Activated CD4-positive, alpha-beta memory T cell treated with anti-CD3 and anti-CD28 coated beads for 36 hours (primary cell): ENCODE data around the gene KDM4C. TPM values are rescaled to one million over a fixed set of nuclear protein-coding genes. Genes with fewer than 3 reads are reported as not detected.
"Not testable (repeated sequence)": the region's sequence is repeated elsewhere in the genome, so short reads cannot be mapped to it uniquely, and the experiment has no call there.

Source experiments
- CTCF ChIA-PET: fragments of 350-600 bp; sonication (Branson Sonifier 250); formaldehyde crosslinking; loops from one replicate; lab custom pipeline; 2021; ENCODE audit warnings: antibody characterized with exemption, inconsistent platforms; lab: Charles Lee
- POLR2A ChIA-PET: fragments of 350-600 bp; sonication (Branson Sonifier 250); formaldehyde crosslinking; loops from one replicate; lab custom pipeline; 2021; ENCODE audit warnings: antibody characterized with exemption; lab: Charles Lee
- DNase-seq: peaks from one replicate; pipeline ENCODE4 v3.0.0-alpha.2; 2020
- H3K27ac Mint-ChIP-seq: one replicate; pipeline ENCODE4 v1.8.0; 2021; ENCODE audit warnings: mixed read lengths
- H3K27me3 Mint-ChIP-seq: one replicate; pipeline ENCODE4 v1.8.0; 2021; ENCODE audit warnings: mixed read lengths
- H3K36me3 Mint-ChIP-seq: one replicate; pipeline ENCODE4 v1.8.0; 2021; ENCODE audit warnings: mixed read lengths
- H3K4me1 Mint-ChIP-seq: one replicate; pipeline ENCODE4 v1.8.0; 2021; ENCODE audit warnings: low read depth, mixed read lengths
- H3K4me3 Mint-ChIP-seq: one replicate; pipeline ENCODE4 v1.8.0; 2021; ENCODE audit warnings: mild to moderate bottlenecking, mixed read lengths
- H3K9me3 Mint-ChIP-seq: one replicate; pipeline ENCODE4 v1.8.0; 2021; ENCODE audit warnings: mixed read lengths
- intact Hi-C: fragments of 100-400 bp; cut with micrococcal nuclease; formaldehyde crosslinking; loops from one replicate; pipeline ENCODE4 v1.15.1; 2023
- total RNA-seq, 2 experiments: library from RNA; stranded (reverse); gene quantifications; one replicate each; pipeline ENCODE4 v1.2.3, GENCODE V29; 2021

The KDM4C gene
- total RNA-seq, 2 experiments from 2014 or later = 26.2 to 28.8 TPM

DNA sequence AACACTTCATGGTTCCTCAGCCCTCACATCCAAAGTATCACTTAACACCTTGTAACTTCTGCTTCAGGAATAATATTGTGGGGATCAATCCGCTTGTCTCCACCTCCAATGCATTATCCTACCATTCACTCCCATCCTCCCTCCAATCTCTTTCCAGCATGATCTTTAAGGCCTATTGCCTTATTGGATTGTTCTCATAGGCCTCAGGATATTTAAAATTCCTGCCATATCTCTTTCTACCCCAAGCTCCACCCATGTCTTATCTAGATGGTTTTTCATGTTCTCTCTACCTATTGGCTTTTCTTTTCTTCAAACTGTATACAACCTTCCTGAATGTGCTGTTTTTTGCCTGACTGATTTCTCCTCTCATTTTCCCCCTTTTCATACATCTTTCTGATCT is 7.2 kb downstream of the KDM4C start:
- CTCF ChIA-PET = interaction anchor here (0.8 kb wide), 1 partner anchor 97 kb away, joined by 3 read pairs; no protein-coding TSS in a partner anchor
- Mint-ChIP-seq H3K27ac (no peak overlapping the region), H3K4me3 (no peak overlapping the region), H3K27me3 (no peaks in the 10 kb centered on the region), H3K36me3 (peaks cover 5% of the 10 kb centered on the region), H3K4me1 (peaks cover 68% of the 10 kb centered on the region), H3K9me3 (peaks cover 6% of the 10 kb centered on the region)
- POLR2A ChIA-PET = no interaction called here
- intact Hi-C loops = no loop called here
- no peak for DNase-seq

DNA sequence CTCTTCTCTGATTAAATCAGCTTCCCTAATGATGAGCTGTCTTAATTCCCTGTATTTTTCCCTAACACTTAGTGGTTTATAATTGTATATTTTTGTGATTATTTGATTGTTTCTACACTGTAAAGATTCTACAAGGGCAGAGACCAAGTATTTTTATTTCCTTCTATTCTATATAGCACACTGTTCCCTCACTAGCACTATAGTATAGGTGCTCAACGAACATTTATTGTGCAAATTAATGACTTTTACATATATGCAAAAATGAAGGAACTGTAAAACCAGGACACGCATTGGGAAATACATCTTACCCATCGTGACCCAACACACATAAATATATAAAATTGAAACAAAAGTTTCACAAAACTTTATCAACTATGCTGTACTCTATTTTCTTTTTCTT is 7.6 kb downstream of the KDM4C start:
- H3K4me3 Mint-ChIP-seq = no peak overlapping the region

DNA sequence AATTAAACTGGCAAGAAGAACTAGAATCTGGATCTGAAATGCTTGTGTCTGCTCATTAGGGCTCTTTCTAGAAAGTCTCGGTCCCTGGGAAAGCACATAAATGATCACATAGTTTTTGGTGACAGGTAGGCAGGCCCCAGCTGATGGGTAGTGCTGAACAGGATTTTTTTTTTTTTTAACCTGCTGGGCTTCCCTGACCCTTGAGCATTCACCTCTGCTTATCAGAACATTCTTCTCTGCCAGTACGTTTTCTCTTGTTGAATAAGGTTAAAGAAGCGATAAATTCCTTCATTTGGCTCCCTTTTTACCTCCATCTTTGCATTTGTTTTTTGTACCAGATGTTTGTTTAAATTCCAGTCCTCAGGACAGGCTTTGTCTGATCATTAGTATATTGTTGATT is 8.8 kb downstream of the KDM4C start:
- Mint-ChIP-seq H3K4me3 (no peak overlapping the region), H3K27me3 (no peaks in the 10 kb centered on the region), H3K9me3 (peaks cover 6% of the 10 kb centered on the region), H3K36me3 (peaks cover 5% of the 10 kb centered on the region), H3K4me1 (peaks cover 64% of the 10 kb centered on the region), H3K27ac (no peak overlapping the region)
- POLR2A ChIA-PET = no interaction called here
- intact Hi-C loops = no loop called here
- no peak for DNase-seq
- CTCF ChIA-PET = no interaction called here

More for the DNA sequence above, 7.6 kb downstream of the KDM4C start:
- Mint-ChIP-seq H3K27ac (no peak overlapping the region), H3K4me1 (peaks cover 69% of the 10 kb centered on the region), H3K27me3 (no peaks in the 10 kb centered on the region), H3K9me3 (peaks cover 6% of the 10 kb centered on the region), H3K36me3 (peaks cover 5% of the 10 kb centered on the region)
- POLR2A ChIA-PET = no interaction called here
- DNase-seq = no peak
- CTCF ChIA-PET = interaction anchor here (0.8 kb wide), 1 partner anchor 98 kb away, joined by 3 read pairs; no protein-coding TSS in a partner anchor
- intact Hi-C loops = no loop called here

DNA sequence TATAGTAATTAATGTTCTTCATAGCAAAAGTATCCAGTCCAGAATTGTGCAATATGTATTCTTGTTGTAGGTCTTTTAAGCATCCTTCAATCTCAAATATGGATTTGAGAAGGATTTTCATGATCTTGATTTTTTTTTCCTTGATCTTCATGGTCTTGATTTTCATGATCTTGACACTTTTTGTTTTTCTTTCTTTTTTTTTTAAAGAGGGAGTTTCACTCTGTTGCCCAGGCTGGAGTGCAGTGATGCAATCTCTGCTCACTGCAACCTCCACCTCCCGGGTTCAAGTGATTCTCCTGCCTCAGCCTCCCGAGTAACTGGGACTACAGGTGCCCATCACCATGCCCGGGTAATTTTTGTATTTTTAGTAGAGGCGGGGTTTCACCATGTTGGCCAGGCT is 10.8 kb downstream of the KDM4C start:
- H3K27ac Mint-ChIP-seq = not testable (repeated sequence)

DNA sequence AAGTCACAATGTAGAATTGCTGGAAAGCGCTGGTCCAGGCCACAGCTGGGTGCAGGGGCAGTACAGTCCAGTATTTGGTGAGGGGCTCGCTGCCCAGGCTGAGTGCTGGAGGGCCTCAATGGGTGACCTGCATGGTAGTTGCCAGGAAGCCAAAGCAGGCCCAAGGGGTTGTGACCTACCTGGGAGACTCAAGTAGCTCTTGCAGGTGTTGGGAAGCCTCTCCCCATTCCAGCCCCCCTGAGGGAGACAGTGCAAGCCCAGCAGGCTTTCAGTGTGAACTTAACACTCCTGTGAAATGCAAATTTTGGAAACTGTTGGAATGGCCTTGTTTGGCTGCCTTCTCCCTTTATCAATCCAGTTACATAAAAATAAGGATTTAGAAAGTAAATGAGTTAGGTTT is 13.9 kb downstream of the KDM4C start:
- peaks cover 2% of the 10 kb centered on the region for H3K36me3 Mint-ChIP-seq
- POLR2A ChIA-PET = no interaction called here
- H3K4me3 Mint-ChIP-seq = no peak overlapping the region
- no peak for DNase-seq
- no peak overlapping the region for H3K27ac Mint-ChIP-seq
- CTCF ChIA-PET = interaction anchor here (0.6 kb wide), 1 partner anchor 328 kb away, joined by 4 read pairs; no protein-coding TSS in a partner anchor
- H3K27me3 Mint-ChIP-seq = no peaks in the 10 kb centered on the region
- peaks cover 37% of the 10 kb centered on the region for H3K4me1 Mint-ChIP-seq
- no peaks in the 10 kb centered on the region for H3K9me3 Mint-ChIP-seq
- intact Hi-C loops = no loop called here

More for the DNA sequence above, 10.8 kb downstream of the KDM4C start:
- H3K27me3 Mint-ChIP-seq, DNase-seq, intact Hi-C loops, H3K9me3 Mint-ChIP-seq, POLR2A ChIA-PET, CTCF ChIA-PET, H3K36me3 Mint-ChIP-seq, H3K4me3 Mint-ChIP-seq: not testable (repeated sequence)
- H3K4me1 Mint-ChIP-seq = peaks cover 53% of the 10 kb centered on the region

DNA sequence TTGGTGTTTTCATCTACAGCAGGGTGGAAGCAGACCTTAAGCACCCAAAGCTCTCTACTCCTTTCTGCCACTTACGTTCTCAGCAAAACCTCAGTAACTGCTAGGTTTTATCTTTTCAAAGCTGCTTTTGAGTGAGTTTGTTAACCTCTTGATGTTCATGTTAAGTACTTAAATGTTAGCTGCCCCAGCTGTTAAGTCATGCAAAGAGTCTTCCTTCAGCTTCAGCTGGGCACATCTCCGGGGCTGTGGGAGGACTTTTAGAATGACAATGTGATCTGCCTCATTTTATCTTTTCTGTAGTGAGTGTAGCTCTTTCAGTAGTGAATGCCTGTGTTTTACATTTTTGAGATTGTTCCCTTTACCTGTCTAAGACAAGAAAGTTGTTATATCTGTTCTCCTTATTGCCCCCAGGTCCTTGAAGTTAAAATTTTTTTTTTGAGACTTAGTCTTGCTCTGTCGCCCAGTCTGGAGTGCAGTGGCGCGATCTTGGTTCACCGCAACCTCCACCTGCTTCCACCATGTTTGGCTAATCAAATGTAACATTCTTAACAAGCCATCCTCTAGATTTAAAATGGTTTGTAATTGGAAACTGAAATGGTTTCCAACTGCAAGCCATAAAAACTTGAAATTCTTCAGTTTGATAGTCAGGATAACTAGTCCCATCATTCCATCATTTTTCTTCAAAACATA is 19.6 kb downstream of the KDM4C start:
- Mint-ChIP-seq H3K27ac (no peak overlapping the region), H3K4me1 (peaks cover 42% of the 10 kb centered on the region), H3K36me3 (peaks cover 2% of the 10 kb centered on the region), H3K4me3 (no peak overlapping the region), H3K9me3 (no peaks in the 10 kb centered on the region), H3K27me3 (no peaks in the 10 kb centered on the region)
- no peak for DNase-seq
- CTCF ChIA-PET = interaction anchor here (0.6 kb wide), 1 partner anchor 88 kb away, joined by 3 read pairs; no protein-coding TSS in a partner anchor
- intact Hi-C loops = no loop called here
- POLR2A ChIA-PET = no interaction called here

DNA sequence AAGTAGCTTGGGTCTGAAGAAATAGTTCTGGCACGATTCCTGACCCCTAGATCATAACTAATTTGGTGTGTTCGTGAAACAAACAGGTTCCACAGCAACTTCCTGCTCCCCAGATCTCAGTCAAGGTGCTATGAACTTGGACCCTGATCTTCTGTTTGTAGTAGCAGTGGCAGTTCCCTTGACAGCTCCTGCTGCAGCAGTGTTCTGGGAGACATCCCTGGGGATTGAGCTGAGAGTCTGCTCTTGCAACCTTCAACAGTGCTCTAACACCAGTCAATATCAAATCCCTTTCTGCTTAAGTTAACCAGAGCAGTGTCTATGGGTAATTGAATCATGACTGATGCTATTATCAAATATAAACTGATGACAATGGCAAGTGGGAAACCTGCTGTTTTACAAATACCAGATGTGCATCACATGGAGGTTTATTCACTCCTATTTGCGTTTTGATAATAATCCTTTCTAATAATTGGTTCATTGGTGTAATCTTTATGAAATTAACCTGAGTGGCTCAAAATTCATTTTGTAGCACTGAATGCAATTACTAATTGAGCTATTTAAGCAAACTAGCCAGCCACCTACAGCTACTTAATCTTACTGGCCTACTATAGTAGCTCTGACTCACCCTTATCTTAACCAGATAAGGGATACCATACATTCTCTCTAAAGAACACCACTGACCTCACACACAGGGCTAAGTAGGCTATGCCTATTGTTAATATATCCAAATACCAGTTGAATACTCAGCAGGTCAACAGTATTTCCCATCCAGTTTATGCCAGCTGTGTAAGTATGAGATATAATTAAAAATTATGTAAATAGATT is 21.9 kb downstream of the KDM4C start:
- H3K4me1 Mint-ChIP-seq = peaks cover 62% of the 10 kb centered on the region
- H3K27ac Mint-ChIP-seq = no peak overlapping the region

DNA sequence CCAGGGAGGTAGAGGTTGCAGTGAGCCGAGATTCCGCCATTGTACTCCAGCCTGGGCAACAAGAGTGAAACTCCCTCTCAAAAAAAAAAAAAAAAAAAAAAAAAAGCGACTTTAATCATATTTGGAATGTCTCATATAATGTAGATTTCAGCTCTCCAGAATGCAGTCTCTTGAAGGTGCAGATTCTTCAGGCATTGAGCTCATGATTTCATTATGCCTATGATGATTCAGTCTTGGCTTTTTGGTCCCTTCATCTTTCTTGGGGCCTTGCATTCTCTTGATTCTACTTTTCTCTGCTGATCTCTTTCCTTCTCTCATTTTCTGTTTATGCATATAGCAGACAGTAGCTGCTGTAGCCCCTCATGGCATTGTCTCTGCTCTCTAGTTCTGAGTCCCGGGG is 22.9 kb downstream of the KDM4C start:
- no peaks in the 10 kb centered on the region for H3K27me3 Mint-ChIP-seq
- H3K9me3 Mint-ChIP-seq = no peaks in the 10 kb centered on the region
- DNase-seq = no peak
- intact Hi-C loops = no loop called here
- peaks cover 64% of the 10 kb centered on the region for H3K4me1 Mint-ChIP-seq
- H3K4me3 Mint-ChIP-seq = no peak overlapping the region
- ChIA-PET CTCF (interaction anchor here (1.1 kb wide), 1 partner anchor 47 kb away, joined by 3 read pairs; no protein-coding TSS in a partner anchor), POLR2A (no interaction called here)
- no peaks in the 10 kb centered on the region for H3K36me3 Mint-ChIP-seq
- no peak overlapping the region for H3K27ac Mint-ChIP-seq

More for the DNA sequence above, 21.9 kb downstream of the KDM4C start:
- Mint-ChIP-seq H3K4me3 (no peak overlapping the region), H3K9me3 (no peaks in the 10 kb centered on the region), H3K27me3 (no peaks in the 10 kb centered on the region), H3K36me3 (peaks cover 2% of the 10 kb centered on the region)
- intact Hi-C loops = no loop called here
- DNase-seq = no peak
- POLR2A ChIA-PET = no interaction called here
- CTCF ChIA-PET = no interaction called here

DNA sequence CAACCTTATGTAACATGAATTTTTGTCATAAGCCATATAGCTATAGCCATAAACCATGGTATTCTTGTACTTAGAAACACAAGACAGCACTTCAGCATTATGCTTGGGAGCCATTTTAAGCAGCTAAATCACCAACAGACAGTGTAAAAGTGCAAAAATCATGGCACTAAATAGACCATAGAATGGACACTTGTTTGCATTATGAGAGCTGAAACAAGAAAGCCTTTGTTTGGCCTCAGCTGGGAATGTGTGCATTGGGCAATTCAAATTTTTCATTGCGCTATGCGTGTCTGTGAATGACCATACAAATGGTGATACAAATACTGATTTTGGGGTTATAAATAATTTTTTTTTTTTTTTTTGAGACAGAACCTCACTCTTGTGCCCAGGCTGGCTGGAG is 23.7 kb downstream of the KDM4C start:
- no peak overlapping the region for H3K27ac Mint-ChIP-seq
- DNase-seq = no peak
- no peak overlapping the region for H3K4me3 Mint-ChIP-seq
- H3K27me3 Mint-ChIP-seq = no peaks in the 10 kb centered on the region
- no peaks in the 10 kb centered on the region for H3K36me3 Mint-ChIP-seq
- H3K4me1 Mint-ChIP-seq = peaks cover 69% of the 10 kb centered on the region
- ChIA-PET CTCF (interaction anchor here (1.1 kb wide), 1 partner anchor 46 kb away, joined by 3 read pairs; no protein-coding TSS in a partner anchor), POLR2A (no interaction called here)
- intact Hi-C loops = no loop called here
- no peaks in the 10 kb centered on the region for H3K9me3 Mint-ChIP-seq

DNA sequence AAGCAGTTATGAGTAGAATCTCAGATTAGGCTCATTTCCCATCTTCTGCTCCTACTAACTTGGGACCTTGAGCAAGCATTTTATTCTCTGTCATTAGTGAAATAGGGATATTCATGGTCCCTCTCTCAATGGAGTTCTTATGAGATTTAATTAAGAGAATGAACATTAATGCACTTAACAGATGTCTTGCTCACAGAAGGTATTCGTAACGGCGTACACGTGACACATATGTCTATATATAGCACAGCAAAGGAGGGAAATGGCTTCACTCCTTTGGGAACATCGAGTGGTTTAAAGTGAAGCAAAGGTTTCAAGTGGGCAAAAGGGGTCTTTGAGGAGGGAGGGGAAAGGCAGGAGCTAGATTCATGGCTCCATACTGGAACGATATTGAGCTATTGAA is 24.6 kb downstream of the KDM4C start:
- Mint-ChIP-seq H3K36me3 (no peaks in the 10 kb centered on the region), H3K27ac (no peak overlapping the region), H3K4me1 (peaks cover 66% of the 10 kb centered on the region), H3K27me3 (no peaks in the 10 kb centered on the region), H3K9me3 (no peaks in the 10 kb centered on the region), H3K4me3 (no peak overlapping the region)
- ChIA-PET CTCF (no interaction called here), POLR2A (interaction anchor here (0.5 kb wide), 1 partner anchor 134 kb away, joined by 3 read pairs; no protein-coding TSS in a partner anchor)
- DNase-seq = no peak
- intact Hi-C loops = no loop called here

DNA sequence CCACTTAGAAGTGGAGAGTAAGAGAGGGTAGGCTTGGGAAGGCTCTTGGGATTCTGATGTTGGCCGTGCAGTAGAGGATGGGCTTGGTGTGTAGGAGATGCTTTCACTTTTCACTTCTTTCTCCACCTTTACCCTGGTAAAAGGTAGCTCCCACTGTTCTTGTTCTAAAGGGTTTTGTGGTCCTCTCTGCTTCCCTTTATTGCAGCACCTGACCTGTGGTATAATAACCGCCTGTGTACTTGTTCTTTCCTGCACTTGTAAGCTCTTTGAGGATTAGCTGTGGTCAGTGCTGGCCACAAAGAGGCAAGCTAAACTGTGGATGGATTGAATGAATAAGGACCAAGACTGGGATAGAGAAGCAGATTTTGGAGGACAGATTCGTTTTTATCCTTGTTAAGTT is 25.2 kb downstream of the KDM4C start:
- no peaks in the 10 kb centered on the region for H3K27me3 Mint-ChIP-seq

DNA sequence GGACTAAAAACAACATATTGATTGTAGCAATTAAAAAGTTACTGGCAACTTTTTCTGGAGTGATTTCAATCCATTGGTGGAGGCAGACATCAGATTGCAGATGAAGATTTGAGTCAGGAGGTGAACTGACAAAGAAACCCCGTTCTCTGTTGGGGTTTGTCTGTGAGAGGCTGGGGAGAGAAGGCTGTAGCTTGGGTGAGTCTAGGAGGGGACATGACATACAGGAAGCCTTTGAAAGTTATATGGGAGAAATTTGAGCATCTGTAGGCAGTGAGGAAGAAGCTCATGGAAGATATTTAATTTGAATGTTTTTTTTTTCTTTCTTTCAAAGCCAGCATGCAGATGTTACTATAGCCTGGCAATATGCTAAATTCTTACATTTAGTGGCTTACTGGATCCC is 26.0 kb downstream of the KDM4C start:
- DNase-seq = no peak
- H3K4me1 Mint-ChIP-seq = peaks cover 74% of the 10 kb centered on the region
- H3K4me3 Mint-ChIP-seq = no peak overlapping the region
- ChIA-PET CTCF (no interaction called here), POLR2A (no interaction called here)
- H3K36me3 Mint-ChIP-seq = peaks cover 3% of the 10 kb centered on the region
- peak overlapping the region; percentile 20 for H3K27ac Mint-ChIP-seq
- intact Hi-C loops = no loop called here
- no peaks in the 10 kb centered on the region for H3K9me3 Mint-ChIP-seq
- no peaks in the 10 kb centered on the region for H3K27me3 Mint-ChIP-seq

More for the DNA sequence above, 25.2 kb downstream of the KDM4C start:
- H3K36me3 Mint-ChIP-seq = no peaks in the 10 kb centered on the region
- POLR2A ChIA-PET = interaction anchor here (0.5 to 0.8 kb wide), 2 partner anchors 25 to 135 kb away, joined by 3 read pairs; partner anchors contain the start of gene KDM4C
- no peak overlapping the region for H3K4me3 Mint-ChIP-seq
- intact Hi-C loops = no loop called here
- no peak for DNase-seq
- H3K4me1 Mint-ChIP-seq = peaks cover 66% of the 10 kb centered on the region
- H3K27ac Mint-ChIP-seq = no peak overlapping the region
- CTCF ChIA-PET = no interaction called here
- H3K9me3 Mint-ChIP-seq = no peaks in the 10 kb centered on the region
